Measurements from ENCODE around the gene STPG1. TPM values are rescaled to one million over a fixed set of nuclear protein-coding genes. Genes with fewer than 3 reads are reported as not detected.
A peak's percentile ranks its signal among the peaks of the same experiment; 100 is the strongest.

STPG1 gene
- total RNA-seq, 1 donor from 2014 or later, result 1.9 TPM

DNA sequence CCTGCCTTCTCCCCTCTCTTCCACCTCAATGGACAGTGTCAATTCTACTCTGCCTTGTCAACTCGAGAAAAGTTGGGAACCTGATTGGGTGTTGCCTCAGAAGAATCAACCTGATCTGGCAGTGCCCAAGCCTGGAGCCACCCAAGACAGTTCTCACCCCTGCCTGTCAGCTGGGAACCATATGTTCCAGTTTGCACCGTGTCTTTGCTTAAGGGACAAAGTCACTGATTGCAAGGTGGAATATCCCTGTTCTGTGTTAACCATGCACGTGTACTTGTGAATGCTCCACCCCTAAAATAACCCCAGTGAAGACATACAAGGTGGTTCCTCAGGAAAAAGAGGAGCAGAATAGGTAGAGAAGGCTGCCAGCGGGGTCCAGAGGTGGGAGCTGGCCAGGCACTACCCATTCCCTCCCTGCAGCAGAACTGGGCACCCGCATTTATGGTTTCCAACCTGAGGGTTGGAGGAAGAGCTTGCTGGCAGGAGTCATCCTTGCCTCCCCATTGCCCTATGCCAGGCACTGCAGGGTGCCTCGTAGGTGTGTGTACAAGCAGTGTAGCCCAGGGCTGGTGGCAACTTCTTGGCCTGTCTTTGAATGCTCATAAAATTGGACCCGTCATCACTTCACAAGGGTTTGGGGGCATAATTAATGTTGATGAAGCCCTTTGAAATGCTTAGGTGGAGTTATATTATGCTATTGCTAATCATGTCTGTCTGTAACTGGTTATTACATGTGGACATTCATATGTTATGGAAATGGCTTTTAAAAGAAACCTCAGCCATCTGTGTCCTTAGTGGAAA, 13.4 kb upstream of the STPG1 start:
- no peak for DNase-seq

DNA sequence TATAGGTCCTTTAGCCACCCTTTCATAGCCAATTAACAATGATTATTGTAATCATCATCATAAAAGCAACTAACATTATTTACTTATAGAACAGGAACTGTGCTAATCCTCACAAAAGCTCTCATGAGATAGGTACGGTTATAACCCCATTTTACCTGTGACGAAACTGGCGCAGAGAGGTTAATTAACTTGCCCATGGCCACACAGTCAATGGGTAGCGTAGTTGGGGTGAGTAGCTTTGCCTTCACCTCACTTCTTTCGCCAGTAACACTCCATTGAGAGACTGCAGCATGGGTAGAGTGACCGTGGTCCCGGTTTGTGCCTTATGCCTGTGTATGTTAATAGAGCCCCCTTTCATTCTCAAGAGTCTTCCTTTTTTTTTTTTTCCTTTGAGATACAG, 12.3 kb upstream of the STPG1 start:
- DNase-seq, result no peak

DNA sequence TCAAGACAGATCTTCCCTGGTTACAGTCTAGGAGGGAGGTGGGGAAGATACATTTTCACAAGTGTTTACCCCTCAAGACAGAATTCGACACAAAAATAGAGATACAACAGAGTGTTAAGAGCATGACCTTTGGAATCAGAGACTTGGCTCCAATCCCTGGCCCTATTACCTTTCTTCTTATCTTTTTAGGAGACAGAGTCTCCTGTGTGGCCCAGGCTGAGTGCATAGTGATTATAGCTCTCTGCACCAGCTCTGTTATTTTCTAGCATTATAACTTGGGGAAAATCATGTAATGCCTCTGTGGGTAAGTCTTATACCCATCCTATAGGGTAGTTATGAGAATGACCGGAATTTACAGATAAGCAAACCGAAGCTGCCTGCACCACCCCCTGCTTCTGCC, 11.9 kb upstream of the STPG1 start:
- no peak for DNase-seq

DNA sequence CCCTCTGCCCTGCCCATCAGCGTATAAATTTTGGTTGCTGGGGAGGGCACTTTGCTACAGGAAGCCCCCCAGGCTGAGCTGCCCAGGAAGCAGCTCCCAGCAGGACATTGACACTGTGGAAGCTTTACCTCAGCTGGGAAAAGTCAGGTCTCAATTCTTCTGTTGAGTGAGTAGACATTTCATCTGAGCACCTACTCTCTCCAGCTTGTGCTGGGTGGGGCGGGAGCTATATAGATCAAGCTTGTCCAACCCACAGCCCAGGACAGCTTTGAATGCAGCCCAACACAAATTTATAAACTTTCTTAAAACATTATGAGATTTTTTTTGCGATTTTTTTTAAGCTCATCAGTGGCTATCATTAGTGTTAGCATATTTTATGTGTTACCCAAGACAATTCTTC, 11.4 kb upstream of the STPG1 start:
- DNase-seq, result no peak

DNA sequence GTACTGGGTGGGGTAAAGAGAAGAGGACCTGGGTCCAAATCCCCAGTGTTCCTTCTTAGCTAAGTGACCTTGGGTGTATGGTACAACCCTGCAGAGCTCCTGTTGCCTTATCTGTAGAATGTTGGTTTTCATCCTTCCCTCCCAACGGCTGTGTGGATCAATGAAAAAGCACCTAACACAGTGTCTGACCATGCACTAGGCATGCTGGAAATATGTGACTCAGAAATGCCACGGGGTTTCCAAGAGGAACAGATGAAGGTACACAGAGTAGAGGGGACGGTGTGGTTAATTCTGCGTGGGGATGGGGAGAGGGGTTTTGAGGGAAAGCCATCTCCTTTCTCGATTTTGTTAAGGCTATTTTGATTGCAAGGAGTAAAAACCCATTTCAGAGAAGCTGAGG, 10.6 kb upstream of the STPG1 start:
- DNase-seq, result no peak

DNA sequence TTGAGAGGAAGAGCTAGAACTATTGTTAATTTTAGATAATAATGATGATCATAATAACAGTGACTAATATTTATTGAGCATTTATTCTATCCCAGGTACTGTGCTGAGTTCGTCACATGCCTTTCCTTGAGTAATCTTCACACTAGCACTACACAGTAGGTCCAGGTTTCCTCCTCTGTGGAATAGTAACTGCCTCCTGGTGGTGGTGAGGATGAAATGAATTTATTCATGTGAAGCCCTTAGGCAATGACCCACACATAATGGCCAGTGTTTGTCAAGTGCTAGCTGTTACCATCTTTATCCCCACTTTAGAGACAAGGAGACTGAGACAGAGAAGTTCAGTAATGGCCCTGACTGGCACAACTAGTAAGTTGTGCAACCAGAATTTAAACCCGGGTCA, 7.9 kb upstream of the STPG1 start:
- DNase-seq, result no peak

DNA sequence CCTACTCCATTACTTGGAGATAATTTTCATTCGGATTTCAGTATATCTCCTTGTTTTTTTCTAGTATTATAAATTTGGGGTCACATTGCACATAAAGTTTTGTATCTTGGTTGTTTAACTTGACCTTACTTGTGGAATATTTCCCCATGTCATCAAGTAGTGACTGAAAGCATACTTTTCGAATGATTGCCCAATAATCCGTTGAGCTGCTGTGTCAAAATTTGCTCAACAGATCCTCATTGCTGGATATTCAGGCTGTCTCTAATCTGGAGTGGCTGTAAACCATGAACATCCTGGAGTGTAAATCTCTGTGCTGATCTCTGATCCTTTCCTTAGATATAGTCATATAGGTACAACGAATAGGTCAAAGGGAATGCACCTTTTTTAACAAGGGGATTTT, 7.0 kb upstream of the STPG1 start:
- DNase-seq, result no peak

DNA sequence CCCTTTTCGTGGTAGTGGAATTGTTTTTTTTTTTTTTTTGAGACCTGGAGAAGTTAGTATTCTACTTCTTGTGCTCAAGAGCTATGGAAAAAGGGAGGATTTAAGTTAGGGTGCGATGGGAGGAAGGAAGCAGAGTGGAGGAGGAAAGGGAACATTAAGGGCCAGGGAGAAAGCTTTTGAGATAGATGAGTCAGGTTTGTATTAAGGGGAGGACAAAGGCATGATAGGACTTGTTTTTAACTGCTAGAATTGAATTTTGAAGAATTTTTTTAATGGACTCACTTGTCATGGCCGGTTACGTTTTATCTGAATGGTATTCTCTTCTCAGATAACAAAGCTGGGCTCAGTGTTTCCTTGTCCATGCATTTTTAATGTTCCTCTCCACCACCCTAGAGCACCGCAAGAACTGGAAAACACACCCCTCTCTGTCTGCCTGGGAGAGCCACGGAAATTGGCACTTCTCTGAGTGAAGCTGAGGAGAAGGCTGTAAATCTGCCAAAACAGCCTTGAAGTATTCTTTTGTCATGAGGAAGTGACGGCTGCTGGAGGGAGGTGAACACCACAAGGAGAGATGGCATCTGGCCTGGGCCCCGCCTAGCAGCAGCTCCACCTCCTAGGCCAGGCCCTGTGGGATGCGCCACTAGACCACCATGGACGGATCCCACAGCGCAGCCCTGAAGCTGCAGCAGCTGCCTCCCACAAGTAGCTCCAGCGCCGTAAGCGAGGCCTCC, 5.5 kb upstream of the STPG1 start:
- no peak for DNase-seq

DNA sequence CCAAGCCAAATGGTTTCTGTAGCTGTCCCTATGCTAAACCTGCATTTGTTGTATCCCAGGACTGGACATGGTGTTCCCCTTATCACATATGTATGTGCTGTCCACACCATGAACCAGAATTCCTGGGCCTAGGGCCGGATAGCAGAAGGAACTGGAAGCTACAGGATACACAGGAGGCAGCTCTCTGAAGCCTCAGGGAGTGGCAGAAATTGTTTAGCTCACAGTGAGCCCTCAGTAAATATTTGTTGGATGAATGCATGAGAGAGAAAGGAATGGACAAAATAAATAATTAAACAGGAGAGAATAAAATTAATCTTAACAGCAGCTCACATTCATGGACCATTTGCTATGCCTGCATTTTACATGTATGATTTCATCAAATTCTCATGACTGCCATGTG, 4.1 kb upstream of the STPG1 start:
- DNase-seq, result no peak

DNA sequence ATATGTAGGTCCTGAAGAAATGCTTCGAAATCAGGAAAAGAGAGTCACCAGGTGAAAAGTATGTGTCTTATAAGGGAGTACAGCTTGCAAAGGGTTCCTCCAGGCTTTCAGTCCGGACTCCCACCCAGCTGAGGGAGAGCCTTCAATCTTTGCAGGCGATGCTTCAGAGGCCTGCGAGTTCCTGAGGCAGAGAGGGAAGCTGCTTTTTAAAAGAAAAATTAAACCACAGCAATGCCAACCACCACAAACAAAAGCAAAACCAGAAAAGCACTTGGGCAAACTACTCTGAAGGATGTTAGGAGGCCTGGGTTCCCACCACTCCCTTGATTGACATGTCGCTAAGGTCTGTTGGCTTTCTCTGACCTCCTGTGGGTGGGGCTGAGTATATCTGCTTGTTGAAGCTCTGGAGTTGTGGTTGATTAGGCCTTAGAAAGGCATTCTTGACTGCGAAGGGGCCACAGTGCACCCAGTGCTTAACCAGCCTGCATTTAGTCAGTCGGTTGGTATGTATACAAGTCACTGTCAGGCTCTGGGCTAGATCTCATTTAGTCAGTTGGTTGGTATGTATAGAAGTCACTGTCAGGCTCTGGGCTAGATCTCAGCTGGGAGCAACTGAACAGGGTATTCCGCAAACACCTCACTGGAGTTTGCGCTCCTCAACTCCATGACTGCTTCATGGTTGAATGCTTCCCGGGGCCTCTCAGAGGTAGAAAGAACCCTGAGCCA, 3.2 kb upstream of the STPG1 start:
- DNase-seq, result no peak

DNA sequence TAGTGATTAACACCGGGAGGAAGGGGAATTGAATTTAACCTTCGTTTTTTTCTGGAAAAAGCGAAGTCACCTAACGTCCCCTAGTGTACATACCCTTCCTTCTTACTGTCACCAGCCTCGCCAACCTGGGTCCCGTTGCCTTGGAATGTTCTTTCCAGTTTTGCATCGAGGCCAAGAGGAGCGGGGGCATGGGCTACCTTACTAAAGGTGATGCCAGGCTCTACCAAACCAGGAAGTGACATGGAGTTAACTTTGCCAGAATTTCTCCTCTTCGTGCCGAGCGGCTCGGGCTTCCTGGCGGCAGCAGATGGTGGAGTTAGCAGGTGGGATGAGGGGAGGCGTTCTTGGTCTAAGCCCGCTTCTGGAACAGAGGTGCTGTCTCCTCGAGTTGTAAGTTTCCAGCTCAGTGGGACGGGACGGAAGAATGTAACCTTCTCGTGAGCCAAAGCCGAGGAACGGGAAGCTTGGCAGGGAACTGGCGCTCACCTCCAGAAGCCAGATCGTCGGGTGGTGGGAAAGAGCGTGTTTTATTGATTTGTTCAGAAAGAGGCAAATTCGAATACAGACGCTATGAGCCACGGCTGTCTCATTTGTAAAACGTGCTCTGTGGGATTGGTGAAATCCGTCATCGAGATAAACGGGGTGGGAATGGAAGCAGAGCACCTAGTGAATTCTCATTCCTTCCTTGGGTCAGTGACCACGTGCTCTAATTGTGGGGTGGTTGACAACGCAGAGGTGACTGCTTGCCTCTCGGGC, 2.5 kb upstream of the STPG1 start:
- DNase-seq, result no peak

DNA sequence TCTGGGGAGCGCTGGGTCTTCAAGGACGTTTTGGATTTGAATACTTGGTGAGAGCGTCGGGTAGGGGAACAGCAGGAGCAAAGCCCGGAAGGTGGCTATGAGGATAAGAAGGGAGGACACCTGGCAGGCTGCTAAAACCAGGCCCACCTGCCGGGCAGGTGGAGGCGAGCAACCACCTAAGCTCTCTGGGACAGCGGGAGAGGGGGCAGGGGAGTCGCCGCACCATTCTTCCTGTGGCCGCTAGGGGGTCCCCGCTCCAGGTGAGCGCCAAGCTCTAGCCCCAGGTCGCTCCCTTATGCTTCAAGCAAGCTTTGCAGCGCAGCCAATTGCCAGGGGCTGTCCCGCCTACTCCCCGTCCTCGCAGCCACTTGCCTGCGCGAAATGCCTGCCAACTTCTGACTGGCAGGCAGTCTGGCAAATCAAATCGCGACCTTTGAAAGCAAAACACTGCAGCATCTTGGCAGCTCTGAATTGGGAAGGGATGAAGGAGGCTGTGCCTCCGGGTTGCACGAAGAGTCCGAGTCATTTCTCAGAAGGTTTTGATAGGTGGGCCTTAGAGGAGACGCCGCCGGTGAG, 1.8 kb upstream of the STPG1 start, which contains the start of gene NIPAL3:
Gene NIPAL3 (plus strand): TSS at position 469 of the 576 bp plus-strand sequence. CDS start 3,746 bp downstream, outside the sequence.
- DNase-seq, result peak; percentile 97

DNA sequence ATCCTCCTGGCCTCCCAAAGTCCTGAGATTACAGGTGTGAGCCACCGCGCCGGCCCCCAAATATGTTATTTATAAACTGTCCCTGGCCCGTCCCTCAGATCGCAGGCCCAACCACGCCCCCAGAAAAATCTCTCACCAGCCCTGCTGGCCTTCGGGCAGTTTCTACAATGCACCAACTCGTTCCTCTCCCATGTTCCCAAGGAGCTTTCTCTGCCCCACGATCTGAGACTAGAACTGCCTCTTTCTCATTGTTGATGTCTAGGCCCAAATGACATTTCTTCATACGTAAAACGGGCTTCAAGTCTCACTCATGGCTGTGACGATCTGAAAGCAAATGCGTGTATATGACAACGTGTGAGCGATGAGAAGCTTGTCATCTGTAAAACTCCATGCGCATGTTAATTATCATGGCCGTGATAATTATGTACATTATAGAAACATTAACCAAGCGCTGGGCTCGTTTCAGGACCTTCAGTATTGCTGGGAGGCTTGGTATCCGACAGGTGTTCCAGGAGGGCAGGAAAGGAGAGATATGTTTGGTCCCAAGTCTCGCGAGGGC, 1.3 kb upstream of the STPG1 start:
- DNase-seq, result no peak

DNA sequence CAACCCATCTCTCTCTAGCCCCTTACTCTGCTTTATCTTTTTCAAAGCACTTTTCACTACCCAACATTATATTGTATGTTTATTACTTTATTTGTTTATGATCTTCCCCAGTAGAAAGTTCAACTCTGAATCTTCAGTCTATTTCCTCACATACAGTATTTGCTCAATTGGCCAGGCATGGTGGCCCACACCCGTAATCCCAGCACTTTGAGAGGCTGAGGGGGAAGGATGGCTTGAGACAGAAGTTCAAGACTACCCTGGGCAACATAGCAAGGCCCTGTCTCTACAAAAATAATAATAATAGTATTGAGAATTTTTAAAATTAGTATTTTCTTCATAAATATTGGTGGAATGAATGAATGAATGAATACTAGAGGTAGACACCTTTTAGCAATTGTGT, 1.2 kb downstream of the STPG1 start:
- no peak for DNase-seq

DNA sequence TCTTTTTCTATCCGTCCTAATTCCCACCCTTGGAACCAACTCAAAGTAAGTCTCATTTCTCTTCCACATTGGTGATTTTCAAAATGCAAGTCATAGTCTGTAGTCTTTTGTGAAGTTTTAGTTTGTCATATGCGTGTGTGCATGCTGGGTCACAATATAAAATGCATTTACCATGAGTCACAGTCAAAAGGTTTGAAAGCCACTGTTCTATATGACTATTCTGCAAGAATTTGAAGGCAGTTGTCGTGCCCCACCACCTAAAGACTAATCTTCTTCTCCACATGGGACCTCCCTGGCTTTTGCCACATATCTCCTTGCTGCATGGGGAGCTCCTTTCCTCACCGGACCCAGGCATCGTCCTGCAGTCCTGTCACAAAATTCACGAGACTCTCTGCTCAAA, 1.6 kb downstream of the STPG1 start:
- no peak for DNase-seq

DNA sequence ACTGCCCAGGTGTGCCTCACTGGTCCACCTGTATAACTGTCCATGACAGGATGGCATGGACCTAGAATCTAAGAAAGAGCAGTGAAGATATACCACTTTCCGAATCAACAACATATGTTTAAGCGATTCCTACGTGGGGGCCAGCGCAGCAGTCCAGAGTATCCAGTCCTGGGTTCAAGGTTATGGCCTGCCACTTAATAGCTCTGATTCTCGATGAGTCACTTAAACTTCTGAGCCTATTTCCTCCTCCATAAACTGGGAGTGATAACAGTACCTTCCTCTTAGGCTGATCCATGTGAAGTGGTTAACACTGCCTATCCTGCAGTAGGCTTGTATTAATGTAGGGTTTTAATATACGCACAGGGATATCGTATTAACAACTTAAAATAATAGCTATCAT, 2.8 kb downstream of the STPG1 start:
- no peak for DNase-seq

DNA sequence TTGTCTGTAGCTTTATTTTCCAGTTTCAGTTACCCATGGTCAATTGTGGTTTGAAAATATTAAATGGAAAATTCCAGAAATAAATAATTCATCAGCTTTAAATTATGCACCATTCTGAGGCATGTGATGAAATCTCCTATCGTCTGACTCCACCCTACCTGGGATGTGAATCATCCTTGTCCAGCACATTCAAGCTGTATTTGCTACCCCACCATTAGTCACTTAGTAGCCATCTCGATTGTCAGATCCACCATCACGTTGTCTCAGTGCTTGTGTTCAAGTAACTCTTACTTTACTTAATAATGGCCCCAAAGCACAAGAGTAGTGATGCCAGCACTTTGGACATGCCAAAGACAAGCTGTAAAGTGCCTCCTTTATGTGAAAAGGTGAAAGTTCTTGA, 4.0 kb downstream of the STPG1 start:
- no peak for DNase-seq

DNA sequence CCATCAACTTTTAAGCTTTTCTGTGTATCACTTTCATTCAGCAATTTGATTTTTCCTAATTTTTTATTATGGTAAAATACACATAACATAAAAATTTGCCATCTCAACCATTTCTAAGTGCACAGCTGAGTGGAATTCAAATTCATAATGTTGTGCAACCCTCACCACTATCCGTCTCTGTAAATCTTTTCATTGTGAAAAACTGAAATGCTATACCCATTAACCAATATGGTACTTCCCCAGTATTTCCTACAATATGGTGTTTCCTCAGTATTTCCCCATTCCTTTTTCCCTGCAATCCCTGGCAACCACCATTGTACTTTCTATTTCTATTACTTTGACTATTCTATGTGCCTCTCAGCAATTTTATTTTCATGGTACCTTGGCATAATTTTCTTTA, 6.8 kb downstream of the STPG1 start:
- DNase-seq, result no peak

DNA sequence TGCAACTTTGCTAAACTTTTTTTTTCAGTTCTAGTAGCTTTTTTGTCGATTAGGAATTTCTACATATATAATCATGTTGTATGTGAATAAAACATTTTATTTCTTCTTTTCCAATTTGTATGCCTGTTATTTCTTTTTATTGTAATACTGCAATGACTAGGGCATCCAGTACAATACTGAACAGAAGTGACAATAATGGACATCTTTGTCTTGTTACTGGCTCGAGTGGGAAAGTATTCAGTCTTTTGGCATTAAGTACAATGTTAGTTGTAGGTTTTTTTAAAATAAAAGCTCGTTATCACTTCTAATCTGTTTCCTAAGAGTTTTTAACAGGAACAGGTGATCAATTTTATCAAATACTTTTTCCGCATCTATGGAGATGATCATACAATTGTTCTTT, 9.8 kb downstream of the STPG1 start:
- no peak for DNase-seq

DNA sequence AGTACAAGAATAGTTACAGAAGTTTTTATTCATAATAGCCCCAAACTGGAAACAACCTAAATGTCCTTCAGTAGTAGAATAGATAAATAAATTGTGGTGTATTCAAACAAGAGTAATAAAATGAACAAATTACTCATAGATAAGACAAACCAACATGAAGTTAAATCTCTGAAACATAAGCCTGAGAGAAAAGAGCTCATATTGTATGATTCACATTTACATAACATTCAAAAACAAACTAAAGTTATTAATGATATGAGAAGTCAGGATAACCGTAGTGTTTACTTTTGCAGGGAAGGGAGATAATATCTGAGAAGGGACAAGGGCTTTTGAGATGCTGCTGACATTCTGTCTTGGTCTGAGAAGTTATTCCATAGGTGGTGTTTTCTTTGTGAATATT, 13.5 kb downstream of the STPG1 start:
- DNase-seq, result no peak

DNA sequence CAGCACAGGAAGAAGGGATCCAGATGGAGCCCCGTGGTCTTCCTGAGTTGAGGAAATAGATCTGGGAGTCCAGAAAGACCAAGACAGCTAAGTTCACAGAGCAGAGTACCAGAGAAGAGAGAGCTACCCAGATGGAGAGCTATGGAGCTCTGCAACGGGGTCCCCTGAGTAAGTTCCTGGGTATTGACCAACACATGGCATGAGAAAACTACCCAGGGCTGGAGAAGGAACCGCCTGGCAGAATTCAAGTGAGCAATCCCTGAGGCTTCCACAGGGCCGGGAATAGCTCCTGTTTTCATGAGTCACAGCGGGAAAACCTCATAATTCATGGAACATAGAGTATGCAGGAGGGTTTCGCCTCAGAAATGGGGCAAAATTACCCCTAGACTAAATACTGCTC, 19.7 kb downstream of the STPG1 start:
- DNase-seq, result no peak
